Measurements from ENCODE around the gene TP53TG5. TPM values are rescaled to one million over a fixed set of nuclear protein-coding genes. Genes with fewer than 3 reads are reported as not detected.

TP53TG5 gene
- total and polyA plus RNA-seq, 10 of the 15 experiments (the other 5 are each of a cell fraction or from before 2014, with no cell fraction given) = 0.24 TPM; not detected in 9

DNA sequence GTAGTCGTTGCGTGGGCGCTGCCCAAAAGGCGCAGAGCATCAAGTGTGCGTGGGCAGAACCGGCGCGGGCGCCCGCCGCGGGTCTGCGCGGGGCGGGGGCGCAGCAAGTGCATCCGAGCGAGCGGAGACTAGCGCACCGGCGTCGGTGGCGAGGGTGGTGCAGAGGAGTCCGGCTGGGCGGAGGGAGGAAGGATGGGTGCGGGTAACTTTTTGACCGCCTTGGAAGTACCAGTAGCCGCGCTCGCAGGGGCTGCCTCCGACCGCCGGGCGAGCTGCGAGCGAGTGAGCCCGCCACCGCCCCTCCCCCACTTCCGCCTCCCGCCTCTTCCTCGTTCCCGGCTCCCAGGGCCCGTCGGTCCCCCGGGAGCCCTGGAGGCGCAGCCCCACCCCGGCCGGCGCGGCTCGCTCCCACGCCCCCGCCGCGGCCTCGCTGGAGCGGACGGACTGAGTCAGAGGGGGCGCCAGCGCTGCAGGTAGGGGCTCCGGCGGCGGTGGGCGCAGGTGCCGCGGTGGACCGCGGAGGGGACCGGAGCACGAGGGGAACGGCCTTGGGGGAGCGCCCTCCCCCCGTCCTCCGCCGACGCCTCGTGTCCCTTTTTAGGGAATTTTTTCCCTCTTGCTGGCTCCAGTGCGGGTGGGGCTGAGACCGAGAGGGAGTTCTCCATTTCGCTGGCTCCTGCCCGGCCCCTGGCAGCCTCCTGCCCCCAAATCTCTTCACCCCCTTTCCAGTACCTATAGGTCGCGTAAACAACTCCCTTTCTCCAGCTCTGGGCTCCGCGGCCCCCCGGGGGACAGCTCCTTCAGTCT, 28.3 kb upstream of the TP53TG5 start:
- H3K4me2 ChIP-seq (ENCODE audit: control insufficient read depth, insufficient read depth) = peak overlapping the region; percentile 89
- FAIRE-seq (no peak), ATAC-seq (peak; percentile 74), DNase-seq (ENCODE audit: low read depth, low spot score) (no peak)
- ChIA-PET RAD21 (ENCODE audit: unreplicated experiment) (interaction anchor here (1.2 to 2.7 kb wide), 2 partner anchors 31 to 38 kb away, joined by 3 to 8 read pairs; no protein-coding TSS in a partner anchor), POLR2A (interaction anchor here (0.6 to 1.4 kb wide), 2 partner anchors 10 to 29 kb away, joined by 3 to 4 read pairs; partner anchors contain the start of gene PIGT), SMC1A (ENCODE audit: uncharacterized antibody, unreplicated experiment) (interaction anchor here (0.6 to 1.6 kb wide), 4 partner anchors 13 to 43 kb away, joined by 3 to 4 read pairs (median 4); partner anchors contain the start of gene SYS1), CTCF (interaction anchor here (1.0 to 2.3 kb wide), 5 partner anchors 13 to 44 kb away, joined by 3 to 7 read pairs (median 6); partner anchors contain the start of gene SYS1)
- H3K36me3 ChIP-seq (ENCODE audit: control insufficient read depth in 2 of 2, insufficient read depth in 2 of 2, low read length in 1 of 2) = no peaks in the 10 kb centered on the region; a peak in 1 of 4 replicates
- H3K27me3 ChIP-seq (replicated peaks in 1 of 2; ENCODE audit: control insufficient read depth in 2 of 2, insufficient read depth in 2 of 2, low read length in 1 of 2) = peaks cover 3 to 6% of the 10 kb centered on the region in 2 experiments; a peak in 3 of 4 replicates
- H2AFZ ChIP-seq (ENCODE audit: control insufficient read depth, low read depth, low read length) = peak overlapping the region; percentile 39
- 1% methylated on average over 56 of the region's 87 CpGs for WGBS (ENCODE audit: insufficient coverage, insufficient replicate concordance, low lambda C conversion rate, missing lambda C conversion rate)
- peak overlapping the region; percentile 57 for H3K4me3 ChIP-seq
- intact Hi-C loops (cut with micrococcal nuclease; ENCODE audit: unreplicated experiment) = no loop called here
- BruUV-seq (replicated peaks) = no TSS peak
- no peak overlapping the region for H3K9ac ChIP-seq (ENCODE audit: control insufficient read depth, insufficient read depth, low read length)
- no peaks in the 10 kb centered on the region for H4K20me1 ChIP-seq (ENCODE audit: control insufficient read depth, insufficient read depth)
- in situ Hi-C loops (cut with MboI) = no loop called here
- no peak overlapping the region for H3K27ac ChIP-seq (ENCODE audit: control insufficient read depth, insufficient read depth)
- no peaks in the 10 kb centered on the region for H3K79me2 ChIP-seq (ENCODE audit: control insufficient read depth, insufficient read depth, low read length)
- peaks cover under 1% of the 10 kb centered on the region; the same call in 2 of the 3 replicates for H3K9me3 ChIP-seq (replicated peaks; ENCODE audit: control insufficient read depth, insufficient read depth, low read length)
- 0 out of 2 replicates have a peak, but pooled peaks cover 3% of the 10 kb centered on the region for H3K4me1 ChIP-seq (ENCODE audit: control insufficient read depth, insufficient read depth, low read length)
- TF ChIP-seq, protein P1, sequence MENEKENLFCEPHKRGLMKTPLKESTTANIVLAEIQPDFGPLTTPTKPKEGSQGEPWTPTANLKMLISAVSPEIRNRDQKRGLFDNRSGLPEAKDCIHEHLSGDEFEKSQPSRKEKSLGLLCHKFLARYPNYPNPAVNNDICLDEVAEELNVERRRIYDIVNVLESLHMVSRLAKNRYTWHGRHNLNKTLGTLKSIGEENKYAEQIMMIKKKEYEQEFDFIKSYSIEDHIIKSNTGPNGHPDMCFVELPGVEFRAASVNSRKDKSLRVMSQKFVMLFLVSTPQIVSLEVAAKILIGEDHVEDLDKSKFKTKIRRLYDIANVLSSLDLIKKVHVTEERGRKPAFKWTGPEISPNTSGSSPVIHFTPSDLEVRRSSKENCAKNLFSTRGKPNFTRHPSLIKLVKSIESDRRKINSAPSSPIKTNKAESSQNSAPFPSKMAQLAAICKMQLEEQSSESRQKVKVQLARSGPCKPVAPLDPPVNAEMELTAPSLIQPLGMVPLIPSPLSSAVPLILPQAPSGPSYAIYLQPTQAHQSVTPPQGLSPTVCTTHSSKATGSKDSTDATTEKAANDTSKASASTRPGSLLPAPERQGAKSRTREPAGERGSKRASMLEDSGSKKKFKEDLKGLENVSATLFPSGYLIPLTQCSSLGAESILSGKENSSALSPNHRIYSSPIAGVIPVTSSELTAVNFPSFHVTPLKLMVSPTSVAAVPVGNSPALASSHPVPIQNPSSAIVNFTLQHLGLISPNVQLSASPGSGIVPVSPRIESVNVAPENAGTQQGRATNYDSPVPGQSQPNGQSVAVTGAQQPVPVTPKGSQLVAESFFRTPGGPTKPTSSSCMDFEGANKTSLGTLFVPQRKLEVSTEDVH (IDR thresholded peaks at IDR 0.05; ENCODE audit: low read depth, partially characterized antibody) = no peak
- no peak for TF ChIP-seq NFYB (IDR thresholded peaks at IDR 0.05; ENCODE audit: insufficient read depth, low read depth, low read length)
- peak; percentile 14; the same call in 1 of the 2 replicates for TF ChIP-seq LARP7 (IDR thresholded peaks at IDR 0.05)
- TF ChIP-seq, protein P2, sequence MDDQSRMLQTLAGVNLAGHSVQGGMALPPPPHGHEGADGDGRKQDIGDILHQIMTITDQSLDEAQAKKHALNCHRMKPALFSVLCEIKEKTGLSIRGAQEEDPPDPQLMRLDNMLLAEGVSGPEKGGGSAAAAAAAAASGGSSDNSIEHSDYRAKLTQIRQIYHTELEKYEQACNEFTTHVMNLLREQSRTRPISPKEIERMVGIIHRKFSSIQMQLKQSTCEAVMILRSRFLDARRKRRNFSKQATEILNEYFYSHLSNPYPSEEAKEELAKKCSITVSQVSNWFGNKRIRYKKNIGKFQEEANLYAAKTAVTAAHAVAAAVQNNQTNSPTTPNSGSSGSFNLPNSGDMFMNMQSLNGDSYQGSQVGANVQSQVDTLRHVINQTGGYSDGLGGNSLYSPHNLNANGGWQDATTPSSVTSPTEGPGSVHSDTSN (IDR thresholded peaks at IDR 0.05; ENCODE audit: insufficient replicate concordance, low read depth, low read length) = no peak
- no peak for TF ChIP-seq TAF1 (IDR thresholded peaks at IDR 0.05; ENCODE audit: borderline replicate concordance, low read depth, low read length)
- no peak for TF ChIP-seq CBX3 (IDR thresholded peaks at IDR 0.05; ENCODE audit: borderline replicate concordance, low read depth)
- TF ChIP-seq, protein P3, sequence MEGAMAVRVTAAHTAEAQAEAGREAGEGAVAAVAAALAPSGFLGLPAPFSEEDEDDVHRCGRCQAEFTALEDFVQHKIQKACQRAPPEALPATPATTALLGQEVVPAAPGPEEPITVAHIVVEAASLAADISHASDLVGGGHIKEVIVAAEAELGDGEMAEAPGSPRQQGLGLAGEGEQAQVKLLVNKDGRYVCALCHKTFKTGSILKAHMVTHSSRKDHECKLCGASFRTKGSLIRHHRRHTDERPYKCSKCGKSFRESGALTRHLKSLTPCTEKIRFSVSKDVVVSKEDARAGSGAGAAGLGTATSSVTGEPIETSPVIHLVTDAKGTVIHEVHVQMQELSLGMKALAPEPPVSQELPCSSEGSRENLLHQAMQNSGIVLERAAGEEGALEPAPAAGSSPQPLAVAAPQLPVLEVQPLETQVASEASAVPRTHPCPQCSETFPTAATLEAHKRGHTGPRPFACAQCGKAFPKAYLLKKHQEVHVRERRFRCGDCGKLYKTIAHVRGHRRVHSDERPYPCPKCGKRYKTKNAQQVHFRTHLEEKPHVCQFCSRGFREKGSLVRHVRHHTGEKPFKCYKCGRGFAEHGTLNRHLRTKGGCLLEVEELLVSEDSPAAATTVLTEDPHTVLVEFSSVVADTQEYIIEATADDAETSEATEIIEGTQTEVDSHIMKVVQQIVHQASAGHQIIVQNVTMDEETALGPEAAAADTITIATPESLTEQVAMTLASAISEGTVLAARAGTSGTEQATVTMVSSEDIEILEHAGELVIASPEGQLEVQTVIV (IDR thresholded peaks at IDR 0.05; ENCODE audit: borderline replicate concordance, partially characterized antibody) = no peak
- peak; percentile 91 for TF ChIP-seq IKZF1 (conservative IDR thresholded peaks at IDR 0.05)
- no peak for TF ChIP-seq ZNF274 (IDR thresholded peaks at IDR 0.05; ENCODE audit: insufficient read depth, insufficient read length)
- TF ChIP-seq WRNIP1 (IDR thresholded peaks at IDR 0.05; ENCODE audit: borderline replicate concordance, low read depth, low read length) = no peak
- TF ChIP-seq EGR1 (IDR thresholded peaks at IDR 0.05; ENCODE audit: borderline replicate concordance in 1 of 2, low read depth in 2 of 2, low read length in 2 of 2) = 0 out of 3 replicates have a peak, but pooled peaks of 1 of the 2 experiments have one; percentile 37

Measured in GM12878 (cell line).